KMS-11 (cell line): ENCODE measurements around the gene SMARCAD1.
"Not testable (repeated sequence)": the region's sequence is repeated elsewhere in the genome, so short reads cannot be mapped to it uniquely, and the experiment has no call there.

Experiments used
- H2AFZ ChIP-seq: fragments of 200-600 bp; sonication (generic); 2 replicates; pipeline ENCODE4 v1.6.1; 2016; ENCODE audit warnings: antibody characterized with exemption, mixed run types, low read depth
- H3K27ac ChIP-seq: fragments of 200-600 bp; sonication (generic); 2 replicates; pipeline ENCODE4 v1.6.1; 2016; ENCODE audit warnings: mild to moderate bottlenecking, mixed run types
- H3K27me3 ChIP-seq: fragments of 200-600 bp; sonication (generic); 2 replicates; pipeline ENCODE4 v1.6.1; 2017; ENCODE audit warnings: mild to moderate bottlenecking, low read depth, mixed run types, moderate library complexity; ENCODE audit not compliant: insufficient read depth
- H3K36me3 ChIP-seq: fragments of 200-600 bp; sonication (generic); 2 replicates; pipeline ENCODE4 v1.6.1; 2017; ENCODE audit warnings: mild to moderate bottlenecking, mixed run types; ENCODE audit not compliant: insufficient read depth
- H3K4me1 ChIP-seq: fragments of 200-600 bp; sonication (generic); 2 replicates; pipeline ENCODE4 v1.6.1; 2016; ENCODE audit warnings: mild to moderate bottlenecking, low read depth, mixed run types; ENCODE audit not compliant: poor library complexity, severe bottlenecking
- H3K4me2 ChIP-seq: fragments of 200-600 bp; sonication (generic); 2 replicates; pipeline ENCODE4 v1.7.0; 2016; ENCODE audit warnings: mild to moderate bottlenecking, mixed run types
- H3K4me3 ChIP-seq: fragments of 200-600 bp; sonication (generic); IDR thresholded peaks from 2 replicates; pipeline ENCODE4 v1.6.1; 2017; ENCODE audit warnings: low read depth, low read length, mixed read lengths; ENCODE audit not compliant: insufficient read depth
- H3K79me2 ChIP-seq: fragments of 200-600 bp; sonication (generic); 2 replicates; pipeline ENCODE4 v1.6.1; 2016; ENCODE audit warnings: low read depth, mixed run types; ENCODE audit not compliant: insufficient read depth
- H3K9ac ChIP-seq: fragments of 200-600 bp; sonication (generic); 2 replicates; pipeline ENCODE4 v1.6.1; 2016; ENCODE audit warnings: mild to moderate bottlenecking, mixed run types
- H4K20me1 ChIP-seq: fragments of 200-600 bp; sonication (generic); 2 replicates; pipeline ENCODE4 v1.6.1; 2016; ENCODE audit warnings: mild to moderate bottlenecking, mixed run types; ENCODE audit not compliant: insufficient read depth
- CTCF ChIP-seq: fragments of 200-600 bp; sonication (generic); conservative IDR thresholded peaks from 2 replicates; pipeline ENCODE4 v1.6.1; 2017; ENCODE audit warnings: low read depth, mild to moderate bottlenecking, antibody characterized with exemption, low read length, moderate library complexity, mixed read lengths

Gene SMARCAD1

DNA sequence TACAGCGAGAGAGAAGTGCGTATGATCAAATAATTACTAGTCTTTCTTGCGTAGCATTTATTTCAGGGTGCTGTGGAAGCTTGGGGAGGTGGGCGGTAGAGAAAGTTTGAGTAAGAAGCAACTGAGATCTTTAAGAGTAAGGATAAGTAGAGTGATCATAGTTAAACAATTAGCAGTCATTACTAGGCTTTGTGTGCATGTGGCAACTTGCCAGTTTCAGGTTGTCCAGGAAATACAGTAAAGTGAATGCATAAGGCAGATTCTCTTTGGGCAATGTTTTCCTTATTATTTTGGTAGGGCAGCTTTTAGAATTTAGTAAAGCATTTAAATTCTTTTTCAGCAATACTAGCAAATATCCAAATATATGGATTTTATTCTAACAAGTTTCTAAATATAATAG, 78.0 kb downstream of the SMARCAD1 start:
- TF ChIP-seq CTCF = no peak
- Histone ChIP-seq H3K4me3 (no peak overlapping the region), H3K27me3 (no peaks in the 10 kb centered on the region), H3K4me2 (no peak overlapping the region), H3K27ac (no peak overlapping the region), H4K20me1 (no peaks in the 10 kb centered on the region), H3K4me1 (no peaks in the 10 kb centered on the region), H2AFZ (no peak overlapping the region), H3K36me3 (no peaks in the 10 kb centered on the region; the same call in 1 of the 2 replicates), H3K79me2 (no peaks in the 10 kb centered on the region), H3K9ac (no peak overlapping the region)

DNA sequence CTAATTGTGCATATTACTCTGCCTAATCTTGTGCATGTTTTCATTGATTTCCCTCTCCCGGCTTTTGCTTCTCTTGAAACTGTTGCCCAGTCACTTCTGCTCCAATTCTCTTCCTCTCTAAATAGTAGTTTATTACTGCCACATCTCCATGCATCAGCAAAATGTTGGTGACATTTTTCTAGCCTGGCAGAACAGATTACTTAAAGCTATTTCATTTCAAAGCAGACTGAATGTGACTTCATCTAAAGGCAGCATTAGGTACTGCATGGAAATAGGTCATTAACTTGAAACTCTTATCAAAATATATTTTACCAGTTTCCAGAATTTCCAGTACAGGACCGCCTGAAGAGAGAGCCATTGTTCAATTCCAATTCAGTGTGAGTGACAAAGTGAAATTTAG, 82.6 kb downstream of the SMARCAD1 start:
- H3K4me2 ChIP-seq = no peak overlapping the region
- no peak overlapping the region for H3K27ac ChIP-seq
- no peak; the same call in 1 of the 2 replicates for TF ChIP-seq CTCF
- no peaks in the 10 kb centered on the region for H3K4me1 ChIP-seq
- no peak overlapping the region for H3K4me3 ChIP-seq
- no peaks in the 10 kb centered on the region for H3K36me3 ChIP-seq
- H3K9ac ChIP-seq = no peak overlapping the region
- H2AFZ ChIP-seq = no peak overlapping the region
- no peaks in the 10 kb centered on the region for H3K27me3 ChIP-seq
- no peaks in the 10 kb centered on the region for H3K79me2 ChIP-seq
- no peaks in the 10 kb centered on the region for H4K20me1 ChIP-seq

DNA sequence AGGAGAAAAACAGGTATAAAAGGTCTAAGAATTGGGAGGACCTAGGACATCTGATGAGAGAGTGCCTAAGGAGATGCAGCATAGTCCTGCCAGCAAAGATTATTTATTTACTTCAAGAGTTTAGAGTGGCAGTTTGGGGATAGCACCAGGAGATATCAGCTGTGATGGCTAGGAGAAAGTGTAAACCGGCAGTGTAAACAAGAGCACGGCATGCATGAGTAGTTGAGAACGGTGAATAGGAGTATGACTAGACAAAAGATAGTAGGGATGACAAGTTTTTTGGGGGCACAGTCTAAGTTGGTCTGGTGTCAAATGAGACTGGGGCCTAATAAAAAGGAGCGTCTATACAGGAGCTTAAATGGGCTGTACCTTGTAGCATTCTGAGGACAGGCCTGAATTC, 86.3 kb downstream of the SMARCAD1 start:
- not testable (repeated sequence) for H2AFZ ChIP-seq, H3K4me3 ChIP-seq, H4K20me1 ChIP-seq, H3K27ac ChIP-seq, H3K9ac ChIP-seq, H3K27me3 ChIP-seq, H3K36me3 ChIP-seq, H3K4me2 ChIP-seq, H3K79me2 ChIP-seq, H3K4me1 ChIP-seq

DNA sequence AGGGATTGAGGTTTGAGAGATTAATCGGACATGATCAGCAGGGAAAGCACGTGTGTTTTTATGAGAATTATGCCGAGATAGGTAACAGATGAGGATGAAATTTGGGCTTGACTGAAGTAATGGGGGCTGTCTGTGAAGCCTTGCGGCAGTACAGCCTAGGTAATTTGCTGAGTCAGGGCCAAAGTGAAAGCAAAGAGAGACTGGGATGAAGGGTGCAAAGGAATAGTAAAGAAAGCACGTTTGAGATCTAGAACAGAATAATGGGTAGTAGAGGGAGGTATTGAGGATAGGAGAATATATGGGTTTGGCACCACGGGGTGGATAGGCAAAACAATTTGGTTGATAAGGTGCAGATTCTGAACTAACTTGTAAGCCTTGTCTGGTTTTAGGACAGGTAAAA, 87.8 kb downstream of the SMARCAD1 start:
- not testable (repeated sequence) for H3K79me2 ChIP-seq, H3K4me2 ChIP-seq, H3K4me1 ChIP-seq, H3K27ac ChIP-seq, H3K9ac ChIP-seq, H2AFZ ChIP-seq, H3K36me3 ChIP-seq, H4K20me1 ChIP-seq, H3K4me3 ChIP-seq, H3K27me3 ChIP-seq

- TF ChIP-seq CTCF = no peak
- Histone ChIP-seq H3K9ac (no peak overlapping the region), H3K4me1 (no peaks in the 10 kb centered on the region), H3K4me2 (no peak overlapping the region), H3K36me3 (no peaks in the 10 kb centered on the region), H3K79me2 (no peaks in the 10 kb centered on the region), H2AFZ (no peak overlapping the region), H3K27ac (no peak overlapping the region), H3K4me3 (no peak overlapping the region), H4K20me1 (no peaks in the 10 kb centered on the region), H3K27me3 (no peaks in the 10 kb centered on the region)
These were observed 91.1 kb downstream of the SMARCAD1 start for GRCh38 chr4:94298725-94299252.
